ENCODE measurements around the gene BAIAP3. TPM values are rescaled to one million over a fixed set of nuclear protein-coding genes. Genes with fewer than 3 reads are reported as not detected.
A peak's percentile ranks its signal among the peaks of the same experiment; 100 is the strongest.

Gene BAIAP3
- total and polyA plus RNA-seq, 10 of the 15 experiments (the other 5 are each of a cell fraction or from before 2014, with no cell fraction given), result 0.03 to 0.56 (median 0.17) TPM; not detected in 3

GRCh38 chr16:1308977-1309885 lies 24.2 kb upstream of the BAIAP3 start, which contains the start of gene UBE2I (continued):
- TF ChIP-seq CHD2 (IDR thresholded peaks at IDR 0.05; ENCODE audit: borderline replicate concordance, low read depth, low read length) (peak; percentile 82), RBBP5 (conservative IDR thresholded peaks at IDR 0.05) (no peak), ZBTB40 (IDR thresholded peaks at IDR 0.05; ENCODE audit: borderline replicate concordance) (peak; percentile 71; the same call in 1 of the 2 replicates), GATAD2B (conservative IDR thresholded peaks at IDR 0.05; ENCODE audit: low read depth) (peak; percentile 87), POLR2A (IDR thresholded peaks at IDR 0.05; ENCODE audit: low read depth, low read length) (peak; percentile 87), CBX3 (IDR thresholded peaks at IDR 0.05; ENCODE audit: borderline replicate concordance, low read depth) (no peak), SUZ12 (IDR thresholded peaks at IDR 0.05; ENCODE audit: unreplicated experiment) (no peak), POLR2AphosphoS2 (IDR thresholded peaks at IDR 0.05; ENCODE audit: low read depth, low read length) (no peak; the same call in 1 of the 2 replicates), ELK1 (IDR thresholded peaks at IDR 0.05; ENCODE audit: low read depth, low read length) (peak; percentile 28; the same call in 1 of the 2 replicates), ATF3 (IDR thresholded peaks at IDR 0.05; ENCODE audit: borderline replicate concordance, extremely low read depth, low read depth, low read length) (no peak), CTCF (IDR thresholded peaks at IDR 0.05 in 2 of 3, conservative IDR thresholded peaks at IDR 0.05 in 1 of 3; ENCODE audit: control insufficient read depth in 2 of 3, extremely low read depth in 1 of 3, insufficient read depth in 1 of 3, low read depth in 3 of 3, low read length in 3 of 3) (no peak)
